NCI-H2029 (cell line): ENCODE measurements around the gene RMND5A.
"Not testable (repeated sequence)": the region's sequence is repeated elsewhere in the genome, so short reads cannot be mapped to it uniquely, and the experiment has no call there.

Experiments
- DNase-seq: peaks from one replicate; lab custom pipeline; 2025; lab: John Stamatoyannopoulos, UW

Gene RMND5A

GRCh38 chr2:86714579-86715173, 5.4 kb upstream of the RMND5A start:
- not testable (repeated sequence) for DNase-seq

GRCh38 chr2:86719263-86719636, 841 bp upstream of the RMND5A start:
- not testable (repeated sequence) for DNase-seq

GRCh38 chr2:86720540-86721320, 639 bp downstream of the RMND5A start:
- not testable (repeated sequence) for DNase-seq

- DNase-seq: not testable (repeated sequence)
Observed at GRCh38 chr2:86725706-86726105, 5.6 kb downstream of the RMND5A start.

GRCh38 chr2:86732040-86732525, 12.0 kb downstream of the RMND5A start:
- DNase-seq: not testable (repeated sequence)

- not testable (repeated sequence) for DNase-seq
Observed at GRCh38 chr2:86732837-86733236, 12.7 kb downstream of the RMND5A start.

- DNase-seq: not testable (repeated sequence)
Observed at GRCh38 chr2:86733528-86733927, 13.4 kb downstream of the RMND5A start.

GRCh38 chr2:86734896-86735295, 14.8 kb downstream of the RMND5A start:
- DNase-seq: not testable (repeated sequence)

GRCh38 chr2:86739485-86739884, 19.4 kb downstream of the RMND5A start:
- DNase-seq: not testable (repeated sequence)

- not testable (repeated sequence) for DNase-seq
Observed at GRCh38 chr2:86739889-86740288, 19.8 kb downstream of the RMND5A start.

GRCh38 chr2:86741889-86742498, 21.9 kb downstream of the RMND5A start:
- DNase-seq: not testable (repeated sequence)

GRCh38 chr2:86744152-86744551, 24.1 kb downstream of the RMND5A start:
- DNase-seq: no peak

GRCh38 chr2:86746939-86747338, 26.8 kb downstream of the RMND5A start:
- DNase-seq: no peak

GRCh38 chr2:86747711-86748639, 27.9 kb downstream of the RMND5A start:
- DNase-seq: no peak

GRCh38 chr2:86750240-86750839, 30.2 kb downstream of the RMND5A start:
- DNase-seq: no peak

GRCh38 chr2:86751778-86752177, 31.7 kb downstream of the RMND5A start:
- DNase-seq: no peak

- DNase-seq: no peak
Observed at GRCh38 chr2:86752934-86753333, 32.8 kb downstream of the RMND5A start.

GRCh38 chr2:86753606-86754005, 33.5 kb downstream of the RMND5A start:
- no peak for DNase-seq

- DNase-seq: no peak
Observed at GRCh38 chr2:86758405-86758804, 38.3 kb downstream of the RMND5A start.

- no peak for DNase-seq
Observed at GRCh38 chr2:86760371-86760770, 40.3 kb downstream of the RMND5A start.

- DNase-seq: no peak
Observed at GRCh38 chr2:86764661-86765309, 44.7 kb downstream of the RMND5A start.
